Measurements from ENCODE around the gene SERPINI1.

Gene SERPINI1

GRCh38 chr3:167854846-167855245 lies 119.3 kb downstream of the SERPINI1 start:
- DNase-seq: no peak

DNA sequence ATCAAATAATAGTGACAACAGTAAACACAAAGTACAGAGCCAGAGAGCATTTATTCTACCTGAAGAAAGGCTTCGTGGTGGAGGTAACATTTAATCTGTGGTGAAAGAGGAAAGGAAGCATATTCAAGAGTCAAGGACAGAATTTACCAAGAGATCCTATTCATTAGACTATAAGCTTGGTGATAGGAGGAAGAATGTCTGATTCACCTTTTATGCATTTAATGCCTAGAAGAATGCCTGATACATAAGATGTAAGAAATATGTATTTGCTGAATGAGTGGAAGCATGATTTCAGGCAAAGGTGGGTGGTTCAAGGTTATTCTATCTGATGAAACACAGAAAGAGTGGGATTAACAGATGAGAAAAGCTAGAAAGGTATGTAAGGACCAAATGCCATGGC lies 119.8 kb downstream of the SERPINI1 start:
- no peak for DNase-seq

DNA sequence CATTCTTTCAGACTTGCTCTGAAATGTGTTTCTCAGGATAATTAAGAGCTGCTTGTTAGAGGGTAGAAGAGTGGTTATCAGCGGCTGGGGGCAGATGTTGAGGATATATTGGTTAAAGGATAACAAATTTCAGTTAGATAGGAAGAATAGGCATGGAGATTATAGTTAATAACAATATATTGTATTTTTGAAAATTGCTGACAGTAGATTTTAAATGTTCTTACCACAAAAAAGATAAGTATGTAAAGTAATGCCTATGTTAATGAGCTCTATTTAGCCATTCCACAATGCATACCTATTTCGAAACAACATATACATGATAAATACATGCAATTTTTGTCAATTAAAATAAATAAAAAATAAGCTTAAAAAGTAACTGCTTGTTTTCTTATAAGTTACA lies 123.3 kb downstream of the SERPINI1 start:
- DNase-seq: no peak

GRCh38 chr3:167859610-167860009 lies 124.1 kb downstream of the SERPINI1 start:
- no peak for DNase-seq

GRCh38 chr3:167861649-167862048 lies 126.1 kb downstream of the SERPINI1 start:
- DNase-seq: no peak

DNA sequence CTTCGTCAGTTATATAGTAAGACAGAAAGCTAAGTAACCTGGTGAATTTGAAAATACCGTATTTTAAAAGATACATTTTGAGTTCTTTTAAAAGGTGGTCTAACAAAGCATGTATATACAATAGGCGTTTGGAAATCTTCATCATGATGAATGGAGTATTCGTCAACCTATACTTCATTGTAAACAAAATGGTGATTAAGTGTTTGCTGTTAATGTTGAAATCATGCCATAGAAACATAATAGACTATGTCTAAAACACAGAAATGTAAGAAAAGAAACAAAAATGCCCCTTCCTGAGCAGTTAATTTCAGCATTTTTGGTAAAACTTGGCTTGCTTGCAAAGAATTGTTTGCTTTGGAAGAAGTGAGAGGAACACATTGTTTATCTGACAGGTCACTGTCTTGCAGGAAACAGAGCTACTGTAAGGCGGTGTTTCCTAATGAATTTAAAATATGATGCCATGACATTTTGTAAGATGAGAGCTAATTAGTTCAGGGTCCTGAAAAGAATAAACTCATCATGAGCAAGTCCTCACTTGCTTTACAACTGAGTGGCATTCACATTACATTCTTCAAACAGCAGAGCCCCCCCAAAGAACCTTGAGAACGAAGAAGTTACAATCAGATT lies 126.7 kb downstream of the SERPINI1 start:
- no peak for DNase-seq

DNA sequence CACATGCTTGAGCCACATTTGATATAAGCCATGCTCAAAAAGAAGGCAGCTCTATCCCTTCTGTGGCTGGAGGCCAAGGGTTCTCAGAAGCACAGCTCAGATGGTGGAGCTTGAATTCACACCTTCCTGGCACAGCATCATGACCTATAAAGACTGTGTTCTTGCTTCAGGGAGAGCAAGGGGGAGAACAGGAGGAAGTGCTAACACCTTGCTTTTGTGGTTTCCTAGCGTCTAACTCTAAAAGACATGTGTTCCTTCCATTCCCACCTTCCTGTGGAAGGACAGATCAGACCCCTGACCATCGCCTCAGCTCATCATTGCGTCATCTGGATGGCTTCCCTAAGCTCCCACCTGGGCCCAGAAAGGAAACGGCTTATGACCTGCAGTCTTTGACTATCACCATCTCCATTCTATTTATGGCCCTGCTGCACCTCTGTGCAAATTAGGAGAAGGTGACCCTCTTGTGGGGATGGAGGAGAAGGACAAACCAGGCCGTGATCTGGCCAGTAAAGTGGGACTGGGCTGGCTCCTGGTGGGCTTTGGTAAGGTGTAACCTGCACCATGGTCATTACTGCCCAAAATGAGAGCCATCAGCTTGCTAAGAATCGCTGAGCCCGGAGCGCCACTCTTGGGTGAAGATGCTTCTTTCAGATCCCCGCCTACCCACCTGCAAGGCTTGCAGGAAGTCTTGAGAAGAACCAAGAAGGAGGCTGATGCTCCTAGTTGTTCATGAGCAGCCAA lies 128.5 kb downstream of the SERPINI1 start:
- no peak for DNase-seq

DNA sequence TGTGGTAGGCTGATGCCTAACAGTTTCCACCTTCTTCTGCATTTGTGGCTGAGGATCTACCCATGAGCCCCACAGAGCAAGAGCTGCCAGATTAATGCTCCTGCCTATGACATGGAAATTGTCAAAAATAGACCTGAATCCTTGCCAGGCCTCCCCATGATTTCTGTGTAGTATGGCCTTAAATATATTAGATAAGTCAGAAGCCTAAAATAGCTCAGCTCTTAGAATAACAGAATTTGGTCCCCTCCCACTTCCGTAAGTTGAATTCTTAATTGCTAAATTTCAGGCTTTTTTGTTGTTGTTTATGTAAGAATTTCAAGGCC lies 129.0 kb downstream of the SERPINI1 start:
- no peak for DNase-seq

GRCh38 chr3:167866331-167866730 lies 130.8 kb downstream of the SERPINI1 start:
- DNase-seq: no peak

DNA sequence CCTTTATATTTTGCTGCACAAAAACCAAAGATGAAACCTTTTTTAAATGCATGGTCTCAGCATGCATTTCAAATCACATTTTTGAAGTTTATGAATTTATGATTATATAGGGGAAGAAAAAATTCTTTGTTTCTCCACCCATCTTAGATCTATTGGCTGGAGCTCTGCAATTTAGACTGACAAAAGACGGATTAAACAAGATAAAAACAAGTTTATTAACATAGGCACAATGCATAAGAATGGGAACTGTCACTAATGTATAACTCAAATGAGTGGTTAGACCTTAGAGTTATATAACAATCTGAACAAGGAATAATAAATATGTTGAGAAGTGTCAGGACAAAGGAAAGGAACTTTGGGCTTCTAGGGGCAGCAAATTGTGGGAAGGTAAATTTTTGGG lies 132.5 kb downstream of the SERPINI1 start:
- no peak for DNase-seq

- no peak for DNase-seq
Measured at GRCh38 chr3:167870181-167870580, 134.7 kb downstream of the SERPINI1 start.

DNA sequence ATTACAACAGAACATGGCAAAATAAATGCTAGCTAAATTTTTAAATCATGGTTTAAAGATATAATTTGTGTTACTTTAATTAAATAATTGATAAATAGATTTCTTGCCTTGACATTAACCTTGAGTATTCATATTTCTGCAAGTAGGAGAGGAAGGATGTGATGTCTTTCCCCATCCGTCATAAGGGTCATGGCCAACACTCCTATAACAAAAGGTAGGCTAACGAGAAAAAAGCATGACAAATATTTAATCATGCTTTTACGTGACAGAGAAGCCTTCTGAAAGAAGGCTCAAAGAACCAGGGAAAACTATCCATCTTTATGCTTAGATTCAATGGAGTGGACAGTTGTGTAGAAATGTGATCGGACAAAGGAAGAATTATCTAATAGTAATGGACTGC lies 135.2 kb downstream of the SERPINI1 start:
- no peak for DNase-seq

DNA sequence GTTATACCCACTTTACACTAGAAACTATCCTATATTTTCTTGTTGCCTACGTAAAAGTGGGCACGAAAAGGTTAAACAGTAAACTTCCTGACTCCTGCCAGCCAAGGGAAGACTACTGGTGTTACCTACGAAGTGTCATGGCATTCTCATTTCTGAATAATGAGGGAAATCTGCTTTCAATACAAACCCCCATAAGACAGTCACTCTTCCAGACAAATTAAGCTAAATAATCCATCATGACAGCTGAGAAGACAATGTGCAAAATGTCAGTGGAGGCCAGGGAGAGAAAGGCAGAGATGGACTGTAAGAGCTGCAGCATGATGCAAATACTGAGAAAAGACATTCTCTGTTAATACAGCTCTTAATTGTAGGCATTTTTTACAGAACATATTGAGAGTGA lies 136.5 kb downstream of the SERPINI1 start:
- no peak for DNase-seq

GRCh38 chr3:167872941-167873340 lies 137.4 kb downstream of the SERPINI1 start:
- no peak for DNase-seq

DNA sequence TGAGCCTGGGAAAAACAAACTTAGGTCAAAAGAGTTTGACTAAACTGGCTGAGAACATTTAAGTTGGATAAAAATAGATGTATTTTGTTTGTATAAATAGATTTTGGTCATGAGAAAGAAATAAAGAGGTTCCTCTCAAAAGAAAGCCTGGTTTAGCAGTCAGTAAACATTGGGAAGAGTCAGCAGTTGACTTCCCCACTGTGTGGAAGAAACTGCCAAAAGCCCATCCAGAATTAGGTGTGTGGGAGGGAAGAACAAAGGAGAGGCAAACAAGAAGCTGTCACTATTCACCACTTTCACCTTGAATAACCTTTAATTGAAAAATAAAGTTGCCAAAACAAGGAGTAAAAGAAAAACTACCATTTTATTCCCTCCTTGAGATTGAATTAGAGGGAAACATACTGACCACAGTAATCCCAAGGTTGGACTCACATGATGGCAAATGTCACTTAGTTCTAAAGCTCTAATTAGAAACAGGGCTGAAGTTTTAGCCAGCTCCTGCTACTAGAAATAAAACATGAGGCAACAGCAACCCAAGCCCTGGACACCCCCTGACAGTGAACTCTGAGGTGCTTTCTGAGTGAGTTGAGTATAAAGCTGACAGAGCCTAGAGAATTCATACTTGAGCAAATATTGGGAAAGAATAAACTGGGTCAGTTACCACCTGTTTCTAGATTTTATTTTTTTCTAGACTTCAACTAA lies 139.3 kb downstream of the SERPINI1 start:
- no peak for DNase-seq

All from activated effector memory CD4-positive, alpha-beta T cell treated with anti-CD3 and anti-CD28 coated beads, Interleukin-2, amount 50 U/mL, for 16 hours (primary cell).